GM12873 (cell line): ENCODE data around the gene SERAC1.

Experiments used
- TF ChIP-seq, protein P1 (sequence below): IDR thresholded peaks from 2 replicates; pipeline ENCODE4 v1.5.1; 2012; ENCODE audit warnings: low read depth, mild to moderate bottlenecking, moderate library complexity, low read length, control low read depth; ENCODE audit not compliant: insufficient read depth; ENCODE audit errors: missing control alignments

The SERAC1 gene

DNA sequence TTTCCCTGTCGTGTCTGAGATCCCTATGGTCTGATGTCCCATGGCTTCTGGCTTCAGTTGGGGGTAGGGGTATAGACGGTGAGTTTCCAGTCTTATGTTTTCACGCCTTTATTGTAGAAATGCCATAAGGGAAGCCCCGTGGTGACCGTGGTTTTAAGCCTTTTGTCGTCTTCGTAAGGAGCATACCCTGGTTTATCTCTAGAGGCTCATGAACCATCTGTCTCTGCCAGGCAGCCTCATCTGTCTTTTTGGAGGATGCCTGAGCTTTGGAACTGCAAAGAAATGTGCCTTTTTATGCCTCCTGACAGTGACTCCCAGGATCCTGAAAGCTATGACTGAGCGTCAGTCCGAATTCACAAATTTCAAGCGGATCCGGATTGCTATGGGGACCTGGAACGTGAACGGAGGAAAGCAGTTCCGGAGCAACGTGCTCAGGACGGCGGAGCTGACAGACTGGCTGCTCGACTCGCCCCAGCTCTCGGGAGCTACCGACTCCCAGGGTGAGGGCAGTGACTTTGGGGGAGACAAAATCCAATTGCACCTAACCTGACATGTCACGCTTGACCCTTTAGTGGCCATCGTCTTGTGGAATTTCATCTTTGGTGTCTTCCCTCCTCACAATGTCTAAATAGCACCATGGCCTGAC is 101.8 kb downstream of the SERAC1 start:
- TF ChIP-seq, protein P1, sequence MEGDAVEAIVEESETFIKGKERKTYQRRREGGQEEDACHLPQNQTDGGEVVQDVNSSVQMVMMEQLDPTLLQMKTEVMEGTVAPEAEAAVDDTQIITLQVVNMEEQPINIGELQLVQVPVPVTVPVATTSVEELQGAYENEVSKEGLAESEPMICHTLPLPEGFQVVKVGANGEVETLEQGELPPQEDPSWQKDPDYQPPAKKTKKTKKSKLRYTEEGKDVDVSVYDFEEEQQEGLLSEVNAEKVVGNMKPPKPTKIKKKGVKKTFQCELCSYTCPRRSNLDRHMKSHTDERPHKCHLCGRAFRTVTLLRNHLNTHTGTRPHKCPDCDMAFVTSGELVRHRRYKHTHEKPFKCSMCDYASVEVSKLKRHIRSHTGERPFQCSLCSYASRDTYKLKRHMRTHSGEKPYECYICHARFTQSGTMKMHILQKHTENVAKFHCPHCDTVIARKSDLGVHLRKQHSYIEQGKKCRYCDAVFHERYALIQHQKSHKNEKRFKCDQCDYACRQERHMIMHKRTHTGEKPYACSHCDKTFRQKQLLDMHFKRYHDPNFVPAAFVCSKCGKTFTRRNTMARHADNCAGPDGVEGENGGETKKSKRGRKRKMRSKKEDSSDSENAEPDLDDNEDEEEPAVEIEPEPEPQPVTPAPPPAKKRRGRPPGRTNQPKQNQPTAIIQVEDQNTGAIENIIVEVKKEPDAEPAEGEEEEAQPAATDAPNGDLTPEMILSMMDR, result no peak

DNA sequence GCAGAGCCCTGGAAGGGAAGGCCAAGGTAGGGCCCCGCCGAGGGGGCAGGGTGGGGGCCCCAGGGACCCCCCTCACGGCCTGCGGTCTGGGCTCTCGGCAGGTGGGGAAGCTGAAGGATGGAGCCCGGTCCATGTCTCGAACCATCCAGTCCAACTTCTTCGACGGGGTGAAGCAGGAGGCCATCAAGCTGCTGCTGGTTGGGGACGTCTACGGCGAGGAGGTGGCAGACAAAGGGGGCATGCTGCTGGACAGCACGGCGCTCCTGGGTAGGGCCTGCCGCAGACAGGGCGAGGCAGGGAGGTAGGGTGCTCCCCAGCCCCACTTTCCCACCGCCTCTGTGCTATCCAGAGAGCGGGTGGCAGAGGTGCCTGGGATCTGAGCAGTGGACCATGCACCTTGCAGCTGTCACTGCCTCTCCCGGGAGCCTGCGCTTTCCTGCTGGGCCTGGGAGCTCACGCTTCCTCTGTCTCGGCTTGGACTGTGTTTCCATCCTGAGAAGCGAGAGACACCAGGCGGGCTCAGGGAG is 103.3 kb downstream of the SERAC1 start:
- TF ChIP-seq, protein P1, result no peak

DNA sequence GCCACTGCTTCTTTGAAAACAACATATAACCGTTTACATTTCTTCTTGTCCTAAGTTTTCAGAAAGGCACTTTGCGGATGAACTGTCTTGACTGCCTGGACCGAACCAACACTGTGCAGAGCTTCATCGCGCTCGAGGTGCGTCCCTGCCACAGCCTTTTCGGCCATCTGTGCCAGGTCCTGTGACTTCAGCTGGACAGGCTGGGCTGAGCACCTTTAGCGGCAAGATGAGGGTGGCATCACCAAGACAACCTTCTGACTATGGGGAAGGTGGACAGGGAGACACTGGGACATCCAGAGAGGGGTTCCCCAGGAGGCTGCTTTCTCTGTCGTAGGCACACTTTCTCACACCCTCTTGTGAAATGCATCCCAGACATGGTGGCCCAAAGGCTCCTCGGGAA is 104.3 kb downstream of the SERAC1 start:
- TF ChIP-seq, protein P1, result no peak

DNA sequence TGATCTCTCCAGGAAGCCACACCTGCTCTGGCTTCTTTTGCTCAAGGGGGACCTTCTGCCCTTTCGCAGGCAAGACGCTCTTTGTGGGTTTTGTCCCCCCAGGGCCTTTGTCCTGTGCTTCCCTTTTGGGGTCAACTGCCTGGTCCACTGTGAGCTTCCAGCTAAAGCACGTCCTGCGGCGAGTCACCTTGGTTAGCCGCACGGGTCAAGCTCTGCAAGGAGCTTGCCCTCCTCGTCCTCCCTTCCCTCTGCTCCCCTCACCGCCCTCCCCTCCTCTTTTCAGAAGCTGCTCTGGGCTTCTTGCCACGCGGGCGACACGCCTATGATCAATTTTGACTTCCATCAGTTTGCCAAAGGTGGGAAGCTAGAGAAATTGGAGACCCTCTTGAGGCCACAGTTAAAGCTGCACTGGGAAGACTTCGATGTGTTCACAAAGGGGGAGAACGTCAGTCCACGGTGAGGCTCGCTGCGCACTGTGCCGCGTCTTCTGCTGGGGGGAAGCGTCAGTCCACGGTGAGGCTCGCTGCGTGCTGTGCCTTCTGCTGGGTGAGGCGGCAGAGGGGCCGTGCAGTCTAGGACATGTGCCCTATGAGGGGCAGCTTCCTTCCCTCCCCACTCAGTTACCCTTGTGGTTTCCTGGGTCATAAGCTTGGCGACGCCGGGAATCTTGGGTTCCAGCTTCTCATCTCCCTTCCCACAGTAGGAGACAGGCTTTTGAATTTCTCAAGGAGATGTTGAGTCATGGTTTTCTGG is 106.2 kb downstream of the SERAC1 start:
- TF ChIP-seq, protein P1, result no peak

DNA sequence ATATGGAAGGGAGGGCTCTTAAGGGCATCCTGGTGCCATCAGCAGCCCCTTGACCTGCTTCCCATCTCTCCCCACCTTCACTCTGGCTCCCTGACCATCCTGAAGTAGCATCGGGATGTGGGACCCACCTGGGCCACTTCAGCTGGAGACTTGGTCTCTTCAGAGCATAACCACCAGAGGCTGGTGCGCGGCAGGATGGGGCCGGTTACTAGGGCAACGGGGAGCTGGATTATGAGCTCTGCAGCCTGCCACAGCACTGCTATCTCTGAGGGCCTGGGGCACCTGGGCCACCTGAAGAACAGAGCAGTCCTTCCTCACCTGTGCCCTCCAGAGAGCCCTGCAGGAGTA is 106.7 kb downstream of the SERAC1 start:
- TF ChIP-seq, protein P1, result no peak

DNA sequence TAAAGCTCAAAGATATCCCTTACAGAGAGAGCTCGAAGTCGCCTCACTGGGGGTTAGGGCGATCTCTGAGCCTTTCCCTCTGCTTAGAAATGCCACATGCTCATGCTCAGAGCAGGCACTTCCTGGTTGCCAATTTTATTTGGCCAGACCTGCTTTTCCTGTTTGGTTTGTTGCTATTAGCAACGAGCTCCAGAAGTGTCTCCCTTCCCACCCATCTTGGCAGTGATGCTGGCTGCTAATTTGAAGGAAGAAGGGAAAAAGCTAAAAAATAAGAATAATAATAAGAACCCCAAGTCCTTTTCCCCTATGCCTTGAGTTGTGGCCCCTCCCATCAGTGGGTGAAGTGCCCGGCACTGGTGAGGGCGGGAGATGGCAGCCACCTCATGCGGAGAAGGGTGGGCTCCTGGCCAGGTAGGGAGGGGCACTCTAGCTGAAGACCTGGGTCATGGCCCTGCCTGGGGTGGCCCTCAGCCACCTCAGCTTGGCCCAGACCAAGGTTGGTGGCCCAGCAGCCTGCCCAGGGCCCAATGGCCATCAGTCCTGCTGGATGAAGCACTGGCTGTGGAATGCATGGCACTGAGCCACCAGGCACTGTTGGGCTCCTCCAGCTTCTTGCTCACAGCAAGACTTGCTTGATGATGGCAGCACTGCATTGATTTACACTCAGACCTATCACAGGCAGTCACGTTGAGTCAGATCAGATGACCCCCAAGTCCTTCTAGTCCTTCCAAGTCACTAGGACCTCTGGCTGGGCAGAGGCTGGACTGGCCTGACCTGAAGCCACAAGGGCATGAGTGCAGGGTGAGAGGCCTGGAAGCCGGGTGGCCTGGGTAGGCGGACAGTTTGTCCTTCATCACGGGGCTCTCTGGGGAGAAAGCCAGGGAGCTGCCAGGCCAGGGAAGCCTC is 107.4 kb downstream of the SERAC1 start:
- TF ChIP-seq, protein P1, result no peak
